ENCODE data around the gene MYBPC1.
"Not testable (repeated sequence)": the region's sequence is repeated elsewhere in the genome, so short reads cannot be mapped to it uniquely, and the experiment has no call there.

The MYBPC1 gene

GRCh38 chr12:101696251-101697196 lies 101.8 kb downstream of the MYBPC1 start:
- no peak for DNase-seq (ENCODE audit: low read depth)

- no peak for DNase-seq (ENCODE audit: low read depth)
Measured at GRCh38 chr12:101697197-101697929, 102.6 kb downstream of the MYBPC1 start, which contains the start of gene CHPT1. CHPT1 (plus strand) TSS chr12:101697640; CDS start chr12:101697862, 222 bp downstream.

GRCh38 chr12:101697930-101698799 lies 103.4 kb downstream of the MYBPC1 start:
- DNase-seq (ENCODE audit: low read depth) = no peak

- no peak for DNase-seq (ENCODE audit: low read depth)
Measured at GRCh38 chr12:101698800-101699347, 104.1 kb downstream of the MYBPC1 start.

- no peak for DNase-seq (ENCODE audit: low read depth)
Measured at GRCh38 chr12:101700299-101700820, 105.6 kb downstream of the MYBPC1 start.

- no peak for DNase-seq (ENCODE audit: low read depth)
Measured at GRCh38 chr12:101703487-101703886, 108.7 kb downstream of the MYBPC1 start.

- DNase-seq (ENCODE audit: low read depth) = no peak
Measured at GRCh38 chr12:101706403-101706802, 111.6 kb downstream of the MYBPC1 start.

- no peak for DNase-seq (ENCODE audit: low read depth)
Measured at GRCh38 chr12:101707131-101707782, 112.5 kb downstream of the MYBPC1 start.

GRCh38 chr12:101710288-101710687 lies 115.5 kb downstream of the MYBPC1 start:
- DNase-seq (ENCODE audit: low read depth) = no peak

- DNase-seq (ENCODE audit: low read depth) = no peak
Measured at GRCh38 chr12:101713059-101713682, 118.4 kb downstream of the MYBPC1 start.

GRCh38 chr12:101713930-101714329 lies 119.2 kb downstream of the MYBPC1 start:
- no peak for DNase-seq (ENCODE audit: low read depth)

- no peak for DNase-seq (ENCODE audit: low read depth)
Measured at GRCh38 chr12:101714877-101715444, 120.2 kb downstream of the MYBPC1 start.

GRCh38 chr12:101719566-101719965 lies 124.8 kb downstream of the MYBPC1 start:
- DNase-seq (ENCODE audit: low read depth) = no peak

GRCh38 chr12:101720118-101720517 lies 125.3 kb downstream of the MYBPC1 start:
- DNase-seq (ENCODE audit: low read depth) = no peak

- DNase-seq (ENCODE audit: low read depth) = no peak
Measured at GRCh38 chr12:101722392-101722791, 127.6 kb downstream of the MYBPC1 start.

- no peak for DNase-seq (ENCODE audit: low read depth)
Measured at GRCh38 chr12:101727098-101727497, 132.3 kb downstream of the MYBPC1 start.

- no peak for DNase-seq (ENCODE audit: low read depth)
Measured at GRCh38 chr12:101729842-101730241, 135.1 kb downstream of the MYBPC1 start.

GRCh38 chr12:101732318-101732717 lies 137.5 kb downstream of the MYBPC1 start:
- no peak for DNase-seq (ENCODE audit: low read depth)

- no peak for DNase-seq (ENCODE audit: low read depth)
Measured at GRCh38 chr12:101733166-101733565, 138.4 kb downstream of the MYBPC1 start.

- DNase-seq (ENCODE audit: low read depth) = not testable (repeated sequence)
Measured at GRCh38 chr12:101734482-101734881, 139.7 kb downstream of the MYBPC1 start.
